Natural killer cell (primary cell): ENCODE data around the gene SCYL2. TPM values are rescaled to one million over a fixed set of nuclear protein-coding genes. Genes with fewer than 3 reads are reported as not detected.

Experiments
- ATAC-seq, 3 donors: fragments of 150-1000 bp in 2 of 3; fragments of 200-7000 bp in 1 of 3; cut with Tn5 transposase; 1 replicate in 1 of 3; 2 replicates in 2 of 3; pipeline ENCODE4 v1.10.0; 2021; ENCODE audit warnings: mild to moderate bottlenecking in 2 of 3, moderate library complexity in 2 of 3
- DNase-seq, 2 donors: peaks; one replicate each; pipeline versions ENCODE4 v3.0.0 to v3.0.0-alpha.2; 2013 to 2021; ENCODE audit warnings: mixed read lengths in 1 of 2
- H3K27ac ChIP-seq: one replicate; pipeline ENCODE4 v1.5.1; 2013; ENCODE audit warnings: mild to moderate bottlenecking, low read length
- H3K27me3 ChIP-seq: one replicate; pipeline ENCODE4 v1.6.1; 2013; ENCODE audit warnings: low read length; ENCODE audit not compliant: control insufficient read depth, insufficient read depth
- H3K36me3 ChIP-seq: one replicate; pipeline ENCODE4 v1.6.1; 2013; ENCODE audit warnings: low read length; ENCODE audit not compliant: control insufficient read depth, insufficient read depth
- H3K4me1 ChIP-seq: one replicate; pipeline ENCODE4 v1.6.1; 2013; ENCODE audit warnings: low read length; ENCODE audit not compliant: control insufficient read depth, insufficient read depth
- H3K4me3 ChIP-seq: one replicate; pipeline ENCODE4 v1.5.1; 2013; ENCODE audit warnings: low read length
- H3K9me3 ChIP-seq: one replicate; pipeline ENCODE4 v1.6.1; 2013; ENCODE audit warnings: low read length; ENCODE audit not compliant: control insufficient read depth, insufficient read depth
- H3K27ac Mint-ChIP-seq, 2 donors: one replicate each; pipeline ENCODE4 v1.8.0; 2022; ENCODE audit warnings: mild to moderate bottlenecking in 2 of 2, mixed read lengths in 2 of 2, moderate library complexity in 1 of 2
- H3K27me3 Mint-ChIP-seq, 2 donors: one replicate each; pipeline ENCODE4 v1.8.0; 2022; ENCODE audit warnings: low read depth in 2 of 2, mixed read lengths in 2 of 2
- H3K36me3 Mint-ChIP-seq: one replicate; pipeline ENCODE4 v1.8.0; 2022; ENCODE audit warnings: mixed read lengths
- H3K4me1 Mint-ChIP-seq, 2 donors: one replicate each; pipeline ENCODE4 v1.8.0; 2022; ENCODE audit warnings: mixed read lengths in 2 of 2
- H3K4me3 Mint-ChIP-seq: one replicate; pipeline ENCODE4 v1.8.0; 2022; ENCODE audit warnings: mild to moderate bottlenecking, moderate library complexity, mixed read lengths
- H3K9me3 Mint-ChIP-seq, 2 donors: one replicate each; pipeline ENCODE4 v1.8.0; 2022; ENCODE audit warnings: mixed read lengths in 2 of 2
- WGBS: methylation state at CpG from one replicate; pipeline ENCODE4 v1.1.7; 2013; ENCODE audit warnings: missing lambda C conversion rate; ENCODE audit not compliant: insufficient coverage; 5-methylcytosine and 5-hydroxymethylcytosine counted together
- intact Hi-C: fragments of 100-400 bp; cut with micrococcal nuclease; formaldehyde crosslinking; loops from one replicate; pipeline ENCODE4 v1.14.2; 2022
- total RNA-seq, 4 donors: library from RNA; stranded (reverse); fragments of 120-200 nt in 1 of 4; gene quantifications; one replicate each; pipeline versions ENCODE4 v1.2.3 to v1.2.4, GENCODE V29; 2013 to 2022
- TF ChIP-seq, protein P1 (sequence below): fragments of 200-600 bp; IDR thresholded peaks from one replicate; pipeline ENCODE4 v1.8.0; 2022; ENCODE audit warnings: antibody characterized with exemption

Gene SCYL2
- total RNA-seq, 3 donors from 2014 or later (not counting 1 experiment from before 2014, with no cell fraction given) = 48.7 to 61.0 (median 56.1) TPM

- ATAC-seq (no peak), DNase-seq (no peak)
- Histone ChIP-seq H3K27ac (no peak overlapping the region), H3K4me1 (no peaks in the 10 kb centered on the region), H3K9me3 (no peaks in the 10 kb centered on the region), H3K36me3 (no peaks in the 10 kb centered on the region), H3K27me3 (no peaks in the 10 kb centered on the region), H3K4me3 (no peak overlapping the region)
- WGBS = 75% methylated on average over 4 of the region's 4 CpGs
- Mint-ChIP-seq H3K4me3 (no peak overlapping the region), H3K9me3 (no peaks in the 10 kb centered on the region), H3K27ac (no peak overlapping the region), H3K4me1 (no peaks in the 10 kb centered on the region), H3K36me3 (no peaks in the 10 kb centered on the region), H3K27me3 (peaks cover 6 to 13% of the 10 kb centered on the region in 2 donors)
- intact Hi-C loops = no loop called here
- TF ChIP-seq, protein P1, sequence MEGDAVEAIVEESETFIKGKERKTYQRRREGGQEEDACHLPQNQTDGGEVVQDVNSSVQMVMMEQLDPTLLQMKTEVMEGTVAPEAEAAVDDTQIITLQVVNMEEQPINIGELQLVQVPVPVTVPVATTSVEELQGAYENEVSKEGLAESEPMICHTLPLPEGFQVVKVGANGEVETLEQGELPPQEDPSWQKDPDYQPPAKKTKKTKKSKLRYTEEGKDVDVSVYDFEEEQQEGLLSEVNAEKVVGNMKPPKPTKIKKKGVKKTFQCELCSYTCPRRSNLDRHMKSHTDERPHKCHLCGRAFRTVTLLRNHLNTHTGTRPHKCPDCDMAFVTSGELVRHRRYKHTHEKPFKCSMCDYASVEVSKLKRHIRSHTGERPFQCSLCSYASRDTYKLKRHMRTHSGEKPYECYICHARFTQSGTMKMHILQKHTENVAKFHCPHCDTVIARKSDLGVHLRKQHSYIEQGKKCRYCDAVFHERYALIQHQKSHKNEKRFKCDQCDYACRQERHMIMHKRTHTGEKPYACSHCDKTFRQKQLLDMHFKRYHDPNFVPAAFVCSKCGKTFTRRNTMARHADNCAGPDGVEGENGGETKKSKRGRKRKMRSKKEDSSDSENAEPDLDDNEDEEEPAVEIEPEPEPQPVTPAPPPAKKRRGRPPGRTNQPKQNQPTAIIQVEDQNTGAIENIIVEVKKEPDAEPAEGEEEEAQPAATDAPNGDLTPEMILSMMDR = no peak
These were observed 97.3 kb downstream of the SCYL2 start for GRCh38 chr12:100364324-100364723.

- WGBS = 76% methylated on average over 2 of the region's 2 CpGs
- H3K4me1 ChIP-seq = no peaks in the 10 kb centered on the region
These were observed 98.4 kb downstream of the SCYL2 start for GRCh38 chr12:100365411-100365810.

DNA sequence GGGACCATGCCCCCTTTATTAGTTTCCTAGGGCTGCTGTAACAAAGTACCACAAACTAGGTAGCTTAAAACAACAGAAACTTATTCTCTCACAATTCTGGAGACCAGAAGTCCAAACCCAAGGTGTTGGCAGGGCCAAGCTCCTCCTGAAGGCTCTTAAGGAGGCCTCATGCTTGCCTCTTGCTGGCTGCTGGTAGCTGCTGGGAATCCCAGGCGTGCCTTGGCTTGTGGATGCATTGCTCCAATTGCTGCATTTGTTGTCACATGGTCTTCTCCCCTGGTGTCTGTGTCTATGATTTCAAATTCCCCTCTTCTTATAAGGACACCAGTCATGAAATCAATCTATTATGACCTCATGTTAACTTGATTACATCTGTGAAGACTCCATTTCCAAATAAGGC, 101.1 kb downstream of the SCYL2 start:
- H3K4me3 ChIP-seq = no peak overlapping the region
- WGBS = 89% methylated on average over 1 of the region's 1 CpG
- Mint-ChIP-seq H3K27me3 (peaks cover 5 to 8% of the 10 kb centered on the region in 2 donors), H3K4me1 (no peaks in the 10 kb centered on the region), H3K36me3 (no peaks in the 10 kb centered on the region), H3K9me3 (no peaks in the 10 kb centered on the region), H3K4me3 (no peak overlapping the region), H3K27ac (no peak overlapping the region)
- H3K27ac ChIP-seq = no peak overlapping the region
- DNase-seq (no peak), ATAC-seq (no peak)
- intact Hi-C loops = no loop called here
- H3K9me3 ChIP-seq = no peaks in the 10 kb centered on the region
- H3K36me3 ChIP-seq = no peaks in the 10 kb centered on the region
- TF ChIP-seq, protein P1 = no peak
- no peaks in the 10 kb centered on the region for H3K27me3 ChIP-seq
- no peaks in the 10 kb centered on the region for H3K4me1 ChIP-seq

More at GRCh38 chr12:100365411-100365810, 98.4 kb downstream of the SCYL2 start:
- Mint-ChIP-seq H3K4me3 (no peak overlapping the region), H3K27me3 (peaks cover 10 to 18% of the 10 kb centered on the region in 2 donors), H3K9me3 (no peaks in the 10 kb centered on the region), H3K36me3 (no peaks in the 10 kb centered on the region), H3K27ac (no peak overlapping the region), H3K4me1 (no peaks in the 10 kb centered on the region)
- H3K36me3 ChIP-seq = no peaks in the 10 kb centered on the region
- H3K9me3 ChIP-seq = no peaks in the 10 kb centered on the region
- H3K27me3 ChIP-seq = no peaks in the 10 kb centered on the region
- intact Hi-C loops = no loop called here
- no peak for ATAC-seq
- H3K4me3 ChIP-seq = no peak overlapping the region
- TF ChIP-seq, protein P1 = no peak
- no peak overlapping the region for H3K27ac ChIP-seq
- no peak for DNase-seq

DNA sequence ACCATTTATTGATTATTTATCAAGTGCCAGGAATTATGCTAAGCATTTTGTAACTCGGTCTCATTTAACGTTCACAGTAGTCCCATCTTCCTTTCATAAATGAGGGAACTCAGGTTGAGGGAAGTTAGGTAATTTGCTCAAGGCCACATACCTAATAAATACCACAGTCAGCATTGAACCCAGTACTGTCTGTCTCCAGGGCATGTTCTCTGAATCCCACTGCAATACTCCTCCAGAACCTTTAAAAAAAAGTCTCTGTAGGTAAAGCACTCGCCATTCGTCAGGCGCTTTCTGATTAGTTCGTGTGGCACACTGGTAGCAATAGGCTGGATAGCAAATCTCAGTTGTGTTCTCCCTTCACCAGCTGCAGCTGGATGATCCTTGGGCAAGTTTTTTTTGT, 104.2 kb downstream of the SCYL2 start:
- 93% methylated on average over 4 of the region's 6 CpGs for WGBS
- Mint-ChIP-seq H3K36me3 (no peaks in the 10 kb centered on the region), H3K4me3 (no peak overlapping the region), H3K4me1 (no peaks in the 10 kb centered on the region), H3K27me3 (peaks cover 5 to 8% of the 10 kb centered on the region in 2 donors), H3K9me3 (no peaks in the 10 kb centered on the region), H3K27ac (no peak overlapping the region)
- H3K9me3 ChIP-seq = no peaks in the 10 kb centered on the region
- no peak overlapping the region for H3K27ac ChIP-seq
- no peaks in the 10 kb centered on the region for H3K27me3 ChIP-seq
- no peak overlapping the region for H3K4me3 ChIP-seq
- TF ChIP-seq, protein P1 = no peak
- DNase-seq = no peak
- no peak for ATAC-seq
- no peaks in the 10 kb centered on the region for H3K4me1 ChIP-seq
- intact Hi-C loops = no loop called here
- H3K36me3 ChIP-seq = no peaks in the 10 kb centered on the region
